GM18873 (cell line): ENCODE measurements around the gene PCBP3.

Experiments used
- ATAC-seq: cut with Tn5 transposase; IDR thresholded peaks from one replicate; pipeline ENCODE4 v1.9.1; 2021; ENCODE audit warnings: mild to moderate bottlenecking, moderate library complexity, moderate number of reproducible peaks; ENCODE audit not compliant: unreplicated experiment, low FRiP score

Gene PCBP3

DNA sequence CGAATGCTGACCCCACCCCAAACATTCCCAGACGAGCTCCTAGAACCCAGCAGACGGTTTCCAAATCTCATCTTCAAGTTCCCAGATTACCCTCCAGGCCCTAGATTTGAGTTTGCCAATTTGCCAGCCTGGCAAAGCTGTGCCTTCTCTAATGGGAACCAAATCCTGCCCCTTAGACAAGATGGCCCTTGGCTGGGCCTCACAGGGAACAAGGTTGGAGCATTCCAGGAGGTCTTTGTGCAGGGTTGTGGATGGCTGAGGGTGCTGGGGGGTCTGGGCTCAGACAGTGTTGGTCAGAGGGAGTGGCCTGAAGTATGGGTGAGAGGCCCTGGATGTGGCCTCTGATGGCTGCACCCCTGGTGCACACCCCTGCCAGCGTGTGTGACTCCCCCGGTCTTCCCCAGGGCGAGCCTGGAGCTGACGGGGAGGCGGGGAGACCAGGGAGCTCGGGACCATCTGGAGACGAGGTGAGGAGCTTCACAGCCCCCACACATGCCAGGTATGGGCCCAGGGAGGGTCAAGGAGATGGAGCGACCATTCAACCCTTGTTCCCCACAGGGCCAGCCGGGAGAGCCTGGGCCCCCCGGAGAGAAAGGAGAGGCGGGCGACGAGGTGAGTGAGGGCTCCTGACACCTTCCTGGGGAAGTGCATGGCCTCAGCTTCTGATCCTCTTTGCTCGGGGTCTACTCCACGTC, 348.2 kb downstream of the PCBP3 start:
- ATAC-seq: no peak
